Measurements from ENCODE around the gene RTF1.
"Not testable (repeated sequence)": the region's sequence is repeated elsewhere in the genome, so short reads cannot be mapped to it uniquely, and the experiment has no call there.

Gene RTF1

GRCh38 chr15:41416742-41417417, at the start of gene RTF1:
Gene RTF1 (plus strand): TSS chr15:41417095. CDS start chr15:41417116, 21 bp downstream.
- DNase-seq: peak; percentile 99

- DNase-seq: no peak
Observed at GRCh38 chr15:41367418-41367817, 49.5 kb upstream of the RTF1 start.

- DNase-seq: no peak
Observed at GRCh38 chr15:41377978-41378377, 38.9 kb upstream of the RTF1 start.

- not testable (repeated sequence) for DNase-seq
Observed at GRCh38 chr15:41383974-41384749, 32.7 kb upstream of the RTF1 start.

- DNase-seq: no peak
Observed at GRCh38 chr15:41387646-41388045, 29.2 kb upstream of the RTF1 start.

- DNase-seq: no peak
Observed at GRCh38 chr15:41392659-41393058, 24.2 kb upstream of the RTF1 start.

- no peak for DNase-seq
Observed at GRCh38 chr15:41394924-41395323, 22.0 kb upstream of the RTF1 start.

- DNase-seq: no peak
Observed at GRCh38 chr15:41396111-41396510, 20.8 kb upstream of the RTF1 start.

GRCh38 chr15:41401904-41402267, 15.0 kb upstream of the RTF1 start:
- no peak for DNase-seq

- no peak for DNase-seq
Observed at GRCh38 chr15:41407341-41407740, 9.6 kb upstream of the RTF1 start.

GRCh38 chr15:41408234-41408641, 8.7 kb upstream of the RTF1 start:
- no peak for DNase-seq

- DNase-seq: no peak
Observed at GRCh38 chr15:41411031-41411430, 5.9 kb upstream of the RTF1 start.

- no peak for DNase-seq
Observed at GRCh38 chr15:41411441-41411840, 5.5 kb upstream of the RTF1 start.

- DNase-seq: no peak
Observed at GRCh38 chr15:41416128-41416741, 660 bp upstream of the RTF1 start.

GRCh38 chr15:41417418-41418195, 712 bp downstream of the RTF1 start:
- DNase-seq: peak; percentile 54

GRCh38 chr15:41423979-41424659, 7.2 kb downstream of the RTF1 start:
- no peak for DNase-seq

- no peak for DNase-seq
Observed at GRCh38 chr15:41424809-41425208, 7.9 kb downstream of the RTF1 start.

- DNase-seq: not testable (repeated sequence)
Observed at GRCh38 chr15:41425907-41426306, 9.0 kb downstream of the RTF1 start.

- peak; percentile 29 for DNase-seq
Observed at GRCh38 chr15:41429003-41429890, 12.4 kb downstream of the RTF1 start.

- DNase-seq: no peak
Observed at GRCh38 chr15:41435037-41435786, 18.3 kb downstream of the RTF1 start.

GRCh38 chr15:41437448-41437847, 20.6 kb downstream of the RTF1 start:
- no peak for DNase-seq
